H1 (cell line): ENCODE measurements around the gene MBOAT1. TPM values are rescaled to one million over a fixed set of nuclear protein-coding genes. Genes with fewer than 3 reads are reported as not detected.

Source experiments
- CTCF ChIA-PET: fragments of 300-600 bp; sonication (Branson Sonifier 250); formaldehyde crosslinking; loops from one replicate; lab custom pipeline; 2021; ENCODE audit not compliant: partially characterized antibody; lab: Charles Lee
- POLR2A ChIA-PET: fragments of 300-600 bp; sonication (Branson Sonifier 250); formaldehyde crosslinking; loops from one replicate; lab custom pipeline; 2021; ENCODE audit warnings: inconsistent platforms; ENCODE audit not compliant: partially characterized antibody; lab: Charles Lee
- DNase-seq, 2 experiments: peaks; one replicate each; pipeline versions ENCODE4 v3.0.0 to v3.0.0-alpha.2; 2010 to 2022; ENCODE audit warnings: low spot score in 2 of 2, low read depth in 1 of 2, mixed read lengths in 1 of 2
- FAIRE-seq: peaks from 2 replicates; lab custom pipeline; 2011; peaks lifted over from hg19 to GRCh38; lab: Jason Lieb, UNC
- H2AFZ ChIP-seq: 2 replicates; pipeline ENCODE4 v1.8.1; 2012; ENCODE audit warnings: low read length, inconsistent platforms
- H2AK5ac ChIP-seq: 2 replicates; pipeline ENCODE4 v1.6.1; 2013; ENCODE audit warnings: low read depth, low read length
- H2BK120ac ChIP-seq: replicated peaks from 2 replicates; pipeline ENCODE3; 2013; ENCODE audit warnings: low read depth, low read length, inconsistent platforms
- H2BK12ac ChIP-seq: 2 replicates; pipeline ENCODE4 v1.6.1; 2013; ENCODE audit warnings: low read depth, low read length
- H2BK15ac ChIP-seq: 2 replicates; pipeline ENCODE4 v1.6.1; 2013; ENCODE audit warnings: low read length
- H2BK20ac ChIP-seq: 2 replicates; pipeline ENCODE4 v1.6.1; 2013; ENCODE audit warnings: low read length
- H2BK5ac ChIP-seq: 2 replicates; pipeline ENCODE4 v1.6.1; 2013; ENCODE audit warnings: low read depth, low read length
- H3K14ac ChIP-seq: 2 replicates; pipeline ENCODE4 v1.6.1; 2013; ENCODE audit warnings: inconsistent platforms; ENCODE audit not compliant: insufficient read length
- H3K18ac ChIP-seq: 2 replicates; pipeline ENCODE4 v1.6.1; 2013; ENCODE audit warnings: low read length; ENCODE audit errors: extremely low read depth
- H3K23ac ChIP-seq: 2 replicates; pipeline ENCODE4 v1.6.1; 2013; ENCODE audit warnings: inconsistent platforms; ENCODE audit not compliant: insufficient read length
- H3K23me2 ChIP-seq: 2 replicates; pipeline ENCODE4 v1.6.1; 2013; ENCODE audit warnings: low read depth, low read length
- H3K27ac ChIP-seq: 2 replicates; pipeline ENCODE4 v1.6.1; 2011; ENCODE audit warnings: low read depth, low read length, inconsistent platforms
- H3K27me3 ChIP-seq, 4 experiments: replicated peaks in 1 of 4; 1 replicate in 1 of 4; 2 replicates in 3 of 4; pipeline versions ENCODE4 v1.6.1 to v1.8.1; 2011 to 2013; ENCODE audit warnings: low read length in 3 of 4, mild to moderate bottlenecking in 3 of 4, inconsistent platforms in 2 of 4, mixed read lengths in 2 of 4, moderate library complexity in 1 of 4; ENCODE audit not compliant: control insufficient read depth in 3 of 4, insufficient read depth in 3 of 4; ENCODE audit errors: extremely low read depth in 1 of 4
- H3K36me3 ChIP-seq, 4 experiments: 2 replicates each; pipeline versions ENCODE4 v1.6.1 to v1.8.1; 2011 to 2013; ENCODE audit warnings: mild to moderate bottlenecking in 4 of 4, low read length in 3 of 4, moderate library complexity in 2 of 4, control low read depth in 1 of 4, inconsistent platforms in 1 of 4; ENCODE audit not compliant: insufficient read depth in 4 of 4, control insufficient read depth in 2 of 4
- H3K4ac ChIP-seq: replicated peaks from 2 replicates; pipeline ENCODE3; 2013; ENCODE audit warnings: low read length, low read depth, mixed read lengths, inconsistent platforms; ENCODE audit not compliant: insufficient read length
- H3K4me1 ChIP-seq, 4 experiments: replicated peaks in 1 of 4; 1 replicate in 1 of 4; 2 replicates in 3 of 4; pipeline versions ENCODE4 v1.6.1 to v1.8.1; 2011 to 2013; ENCODE audit warnings: low read length in 3 of 4, inconsistent platforms in 2 of 4, mixed read lengths in 1 of 4; ENCODE audit not compliant: insufficient read depth in 4 of 4, control insufficient read depth in 3 of 4
- H3K4me2 ChIP-seq, 2 experiments: 2 replicates each; pipeline versions ENCODE4 v1.6.1 to v1.8.1; 2011 to 2013; ENCODE audit warnings: low read depth in 2 of 2, low read length in 2 of 2, control low read depth in 1 of 2, inconsistent platforms in 1 of 2, mild to moderate bottlenecking in 1 of 2; ENCODE audit not compliant: insufficient read depth in 1 of 2
- H3K4me3 ChIP-seq, 4 experiments: fragments of 200-600, 300-600 bp in 1 of 4; sonication (generic), shearing (Covaris generic), sonication (Bioruptor Twin) in 1 of 4; 2 replicates each; pipeline versions ENCODE4 v1.5.1 to v1.8.1; 2011 to 2016; ENCODE audit warnings: low read length in 4 of 4, low read depth in 3 of 4, control low read depth in 2 of 4, inconsistent platforms in 2 of 4, mild to moderate bottlenecking in 2 of 4, mixed read lengths in 1 of 4, moderate library complexity in 1 of 4; ENCODE audit not compliant: insufficient read depth in 2 of 4; ENCODE audit errors: extremely low read depth in 1 of 4
- H3K56ac ChIP-seq: replicated peaks from 2 replicates; pipeline ENCODE3; 2013; ENCODE audit warnings: low read depth, mild to moderate bottlenecking, mixed read lengths, low read length, inconsistent platforms; ENCODE audit not compliant: insufficient read length
- H3K79me1 ChIP-seq: 2 replicates; pipeline ENCODE4 v1.6.1; 2013; ENCODE audit warnings: low read depth, low read length, control low read depth
- H3K79me2 ChIP-seq, 2 experiments: 2 replicates each; pipeline versions ENCODE4 v1.6.1 to v1.8.1; 2012 to 2013; ENCODE audit warnings: low read length in 2 of 2, mild to moderate bottlenecking in 2 of 2, inconsistent platforms in 1 of 2; ENCODE audit not compliant: insufficient read depth in 2 of 2, control insufficient read depth in 1 of 2
- H3K9ac ChIP-seq, 4 experiments: replicated peaks in 1 of 4; 1 replicate in 1 of 4; 2 replicates in 3 of 4; pipeline versions ENCODE4 v1.6.1 to v1.8.1; 2011 to 2013; ENCODE audit warnings: low read depth in 3 of 4, low read length in 3 of 4, control low read depth in 2 of 4, mild to moderate bottlenecking in 2 of 4, moderate library complexity in 2 of 4, inconsistent platforms in 1 of 4; ENCODE audit errors: extremely low read depth in 1 of 4
- H3K9me3 ChIP-seq, 2 experiments: 2 replicates each; pipeline versions ENCODE4 v1.6.1 to v1.8.1; 2012 to 2013; ENCODE audit warnings: mild to moderate bottlenecking in 2 of 2, moderate library complexity in 2 of 2, control low read depth in 1 of 2, inconsistent platforms in 1 of 2, low read depth in 1 of 2, low read length in 1 of 2, mixed read lengths in 1 of 2; ENCODE audit not compliant: insufficient read depth in 2 of 2
- H4K20me1 ChIP-seq, 2 experiments: replicated peaks in 1 of 2; 2 replicates each; pipeline versions ENCODE3 to v1.8.1; 2011 to 2013; ENCODE audit warnings: inconsistent platforms in 2 of 2, low read length in 2 of 2, mild to moderate bottlenecking in 1 of 2; ENCODE audit not compliant: insufficient read depth in 2 of 2, control insufficient read depth in 1 of 2
- H4K5ac ChIP-seq: 2 replicates; pipeline ENCODE4 v1.6.1; 2013; ENCODE audit warnings: low read length, low read depth, mixed read lengths, inconsistent platforms; ENCODE audit not compliant: insufficient read length
- H4K8ac ChIP-seq: 2 replicates; pipeline ENCODE4 v1.8.0; 2013; ENCODE audit warnings: mild to moderate bottlenecking, moderate library complexity, low read length, inconsistent platforms; ENCODE audit not compliant: insufficient read depth; ENCODE audit errors: extremely low read depth
- H4K91ac ChIP-seq: replicated peaks from 2 replicates; pipeline ENCODE3; 2013; ENCODE audit warnings: low read length, mixed read lengths, inconsistent platforms; ENCODE audit not compliant: insufficient read length
- JUN ChIP-seq: IDR thresholded peaks from 2 replicates; pipeline ENCODE4 v1.6.1; 2011; ENCODE audit warnings: low read depth, mild to moderate bottlenecking, improper control_type of control experiment, low read length
- JUND ChIP-seq: IDR thresholded peaks from 2 replicates; pipeline ENCODE4 v1.6.1; 2011; ENCODE audit warnings: mild to moderate bottlenecking, improper control_type of control experiment, low read length
- KDM1A ChIP-seq: fragments of 200-600, 300-600 bp; sonication (generic); IDR thresholded peaks from 2 replicates; pipeline ENCODE4 v1.7.1; 2016; ENCODE audit warnings: mild to moderate bottlenecking, low read length, borderline replicate concordance
- KDM5A ChIP-seq: fragments of 200-600 bp; IDR thresholded peaks from 2 replicates; pipeline ENCODE4 v1.7.1; 2012; ENCODE audit warnings: mild to moderate bottlenecking, low read length, inconsistent platforms, mixed read lengths
- MAX ChIP-seq: IDR thresholded peaks from 2 replicates; pipeline ENCODE4 v1.6.1; 2012; ENCODE audit warnings: inconsistent platforms
- POU5F1 ChIP-seq: IDR thresholded peaks from 2 replicates; pipeline ENCODE4 v1.6.1; 2011; ENCODE audit warnings: low read depth, mild to moderate bottlenecking, low read length, moderate library complexity
- TAF1 ChIP-seq: IDR thresholded peaks from 2 replicates; pipeline ENCODE4 v1.6.1; 2011; ENCODE audit warnings: mild to moderate bottlenecking, low read depth, low read length
- whole genome bisulfite sequencing, 2 experiments: shearing (Covaris generic) in 1 of 2; methylation state at CpG; one replicate each; pipeline versions ENCODE4 v1.1.6 to v1.1.7; 2013 to 2015; ENCODE audit warnings: low lambda C conversion rate in 2 of 2, mixed read lengths in 2 of 2, inconsistent platforms in 1 of 2, low coverage in 1 of 2, missing lambda C conversion rate in 1 of 2; ENCODE audit not compliant: insufficient replicate concordance in 2 of 2, insufficient coverage in 1 of 2, insufficient read length in 1 of 2; ENCODE audit errors: extremely low coverage in 1 of 2, missing lambda C conversion rate in 1 of 2; 5-methylcytosine and 5-hydroxymethylcytosine counted together
- polyA plus RNA-seq, 7 experiments: library from polyadenylated mRNA; depleted of rRNA in 3 of 7; stranded (reverse) in 5 of 7; unstranded in 2 of 7; fragments of >200 nt in 5 of 7; fragments of 200-250 nt in 2 of 7; gene quantifications; 1 replicate in 5 of 7; 2 replicates in 1 of 7; 4 replicates in 1 of 7; pipeline versions ENCODE4 v1.2.1 to v1.2.3, GENCODE V29; 2011 to 2013; ENCODE audit warnings: missing spikeins in 2 of 7, mixed read lengths in 2 of 7
- total RNA-seq: library from RNA; stranded (reverse); fragmentation: NEBNext Ultra II Directional; extraction: Animal tissue kit (Norgen Biotek cat#: 25700); gene quantifications from 2 replicates; pipeline ENCODE4 v1.2.1, GENCODE V29; 2021

The MBOAT1 gene
- total and polyA plus RNA-seq, 2 of the 8 experiments (the other 6 are each of a cell fraction or from before 2014, with no cell fraction given) = 4.9 to 19.5 TPM

- Histone ChIP-seq H4K91ac (no peak overlapping the region), H3K27me3 (no peaks in the 10 kb centered on the region), H2AK5ac (peak overlapping the region; percentile 89), H3K56ac (no peak overlapping the region), H2BK12ac (0 out of 2 replicates have a peak overlapping the region, but pooled peaks have one; percentile 18), H3K4me3 (no peak overlapping the region), H3K18ac (peak overlapping the region; percentile 34; the same call in 1 of the 2 replicates), H3K4ac (no peak overlapping the region), H3K9me3 (no peaks in the 10 kb centered on the region), H3K14ac (no peak overlapping the region), H2BK20ac (no peak overlapping the region), H4K5ac (no peak overlapping the region), H2BK5ac (no peak overlapping the region; the same call in 1 of the 2 replicates), H3K9ac (no peak overlapping the region), H2BK15ac (no peak overlapping the region), H3K27ac (no peak overlapping the region; the same call in 1 of the 2 replicates), H3K23me2 (no peaks in the 10 kb centered on the region; the same call in 1 of the 2 replicates), H3K4me2 (no peak overlapping the region), H2BK120ac (no peak overlapping the region), H3K79me2 (peaks cover 0 to 32% of the 10 kb centered on the region in 2 experiments; a peak in 2 of 4 replicates), H2AFZ (no peak overlapping the region), H4K20me1 (no peaks in the 10 kb centered on the region), H3K36me3 (no peaks in the 10 kb centered on the region), H3K23ac (no peak overlapping the region), H4K8ac (no peak overlapping the region), H3K4me1 (peaks cover 0 to 7% (median 5%) of the 10 kb centered on the region in 4 experiments; a peak in 5 of 7 replicates), H3K79me1 (peaks cover 7% of the 10 kb centered on the region; the same call in 1 of the 2 replicates)
- FAIRE-seq (no peak), DNase-seq (no peak)
- ChIA-PET POLR2A (no interaction called here), CTCF (interaction anchor here (0.7 to 1.0 kb wide), 2 partner anchors 12 to 35 kb away, joined by 3 to 4 read pairs; no protein-coding TSS in a partner anchor)
- TF ChIP-seq KDM5A = no peak
- TF ChIP-seq MAX = no peak
- no peak for TF ChIP-seq POU5F1
- TF ChIP-seq JUND = no peak
- TF ChIP-seq JUN = no peak
- no peak for TF ChIP-seq TAF1
- TF ChIP-seq KDM1A = 0 out of 2 replicates have a peak, but pooled peaks have one; percentile 9
- WGBS, 2 experiments = 97% methylated on average over 3 of the region's 4 CpGs; no CpG with 5 or more reads in 1 of the 2 experiments
These were observed 7.8 kb downstream of the MBOAT1 start for GRCh38 chr6:20204512-20204894.
